HepG2 (cell line): Measurements from ENCODE around the gene PAQR5. TPM values are rescaled to one million over a fixed set of nuclear protein-coding genes. Genes with fewer than 3 reads are reported as not detected.

Experiments
- CENPT ChIP-seq: sonication (generic); formaldehyde crosslinking; IDR thresholded peaks from 2 replicates; pipeline ENCODE4 v1.8.0; 2022; ENCODE audit warnings: low read depth, mild to moderate bottlenecking, moderate library complexity, missing genetic modification reagents
- NKX3-1 ChIP-seq: sonication (generic); formaldehyde crosslinking; IDR thresholded peaks from 2 replicates; pipeline ENCODE4 v1.5.0; 2020; ENCODE audit warnings: missing genetic modification reagents
- TFE3 ChIP-seq: IDR thresholded peaks from 2 replicates; pipeline ENCODE4 v1.6.1; 2016
- YEATS2 ChIP-seq: sonication (generic); formaldehyde crosslinking; IDR thresholded peaks from 2 replicates; pipeline ENCODE4 v1.4.0; 2020; ENCODE audit warnings: missing genetic modification reagents, borderline replicate concordance
- ZBTB46 ChIP-seq: sonication (generic); formaldehyde crosslinking; IDR thresholded peaks from 2 replicates; pipeline ENCODE4 v1.4.0; 2020; ENCODE audit warnings: mild to moderate bottlenecking, missing genetic modification reagents, borderline replicate concordance
- ZKSCAN1 ChIP-seq: fragments of 150-350 bp; IDR thresholded peaks from 2 replicates; pipeline ENCODE4 v1.6.1; 2014; ENCODE audit warnings: low read length
- ZNF232 ChIP-seq: sonication (generic); formaldehyde crosslinking; IDR thresholded peaks from 2 replicates; pipeline ENCODE4 v1.4.0; 2020; ENCODE audit warnings: missing genetic modification reagents, borderline replicate concordance
- ZNF512B ChIP-seq: sonication (generic); formaldehyde crosslinking; IDR thresholded peaks from 2 replicates; pipeline ENCODE4 v1.5.1; 2020; ENCODE audit warnings: missing genetic modification reagents, mild to moderate bottlenecking, borderline replicate concordance
- ZNF616 ChIP-seq: sonication (generic); formaldehyde crosslinking; IDR thresholded peaks from 2 replicates; pipeline ENCODE4 v1.5.0; 2020; ENCODE audit warnings: low read depth, mild to moderate bottlenecking, missing genetic modification reagents
- ZNF781 ChIP-seq: sonication (generic); formaldehyde crosslinking; IDR thresholded peaks from 2 replicates; pipeline ENCODE4 v1.5.1; 2020; ENCODE audit warnings: borderline replicate concordance, mild to moderate bottlenecking, missing genetic modification reagents; ENCODE audit errors: not compliant biosample characterization
- ZNF782 ChIP-seq: sonication (generic); formaldehyde crosslinking; IDR thresholded peaks from 2 replicates; pipeline ENCODE4 v1.4.0; 2020; ENCODE audit warnings: missing genetic modification reagents, mild to moderate bottlenecking, borderline replicate concordance
- ZNF841 ChIP-seq: sonication (generic); formaldehyde crosslinking; IDR thresholded peaks from 2 replicates; pipeline ENCODE4 v1.8.1; 2023; ENCODE audit warnings: missing genetic modification reagents, borderline replicate concordance
- polyA plus RNA-seq, 8 experiments: library from polyadenylated mRNA; depleted of rRNA in 3 of 8; stranded (reverse) in 7 of 8; unstranded in 1 of 8; fragments of >200 nt; fragmentation: Illumina TruSeq in 4 of 8; extraction: Trizol in 4 of 8; gene quantifications; 2 replicates each; pipeline versions ENCODE4 v1.2.1 to v1.2.3, GENCODE V29; 2011 to 2016; ENCODE audit warnings: low read depth in 4 of 8, missing spikeins in 1 of 8, mixed read lengths in 1 of 8; ENCODE audit not compliant: insufficient read depth in 1 of 8
- total RNA-seq, 5 experiments: library from RNA; depleted of rRNA; stranded (reverse); fragments of >200 nt; fragmentation: Illumina TruSeq; extraction: Trizol; gene quantifications; 2 replicates each; pipeline ENCODE4 v1.2.3, GENCODE V29; 2016; ENCODE audit warnings: low read depth in 1 of 5
- TF ChIP-seq, protein P1 (sequence below): sonication (generic); formaldehyde crosslinking; IDR thresholded peaks from 2 replicates; pipeline ENCODE4 v1.4.0; 2020; ENCODE audit warnings: missing genetic modification reagents, mild to moderate bottlenecking, borderline replicate concordance
- TF ChIP-seq, protein P2 (sequence below): sonication (generic); formaldehyde crosslinking; IDR thresholded peaks from 2 replicates; pipeline ENCODE4 v1.4.0; 2020; ENCODE audit warnings: missing genetic modification reagents

PAQR5 gene
- total and polyA plus RNA-seq, 2 of the 13 experiments (the other 11 are each of a cell fraction or from before 2014, with no cell fraction given), result 0.53 to 1.3 TPM

DNA sequence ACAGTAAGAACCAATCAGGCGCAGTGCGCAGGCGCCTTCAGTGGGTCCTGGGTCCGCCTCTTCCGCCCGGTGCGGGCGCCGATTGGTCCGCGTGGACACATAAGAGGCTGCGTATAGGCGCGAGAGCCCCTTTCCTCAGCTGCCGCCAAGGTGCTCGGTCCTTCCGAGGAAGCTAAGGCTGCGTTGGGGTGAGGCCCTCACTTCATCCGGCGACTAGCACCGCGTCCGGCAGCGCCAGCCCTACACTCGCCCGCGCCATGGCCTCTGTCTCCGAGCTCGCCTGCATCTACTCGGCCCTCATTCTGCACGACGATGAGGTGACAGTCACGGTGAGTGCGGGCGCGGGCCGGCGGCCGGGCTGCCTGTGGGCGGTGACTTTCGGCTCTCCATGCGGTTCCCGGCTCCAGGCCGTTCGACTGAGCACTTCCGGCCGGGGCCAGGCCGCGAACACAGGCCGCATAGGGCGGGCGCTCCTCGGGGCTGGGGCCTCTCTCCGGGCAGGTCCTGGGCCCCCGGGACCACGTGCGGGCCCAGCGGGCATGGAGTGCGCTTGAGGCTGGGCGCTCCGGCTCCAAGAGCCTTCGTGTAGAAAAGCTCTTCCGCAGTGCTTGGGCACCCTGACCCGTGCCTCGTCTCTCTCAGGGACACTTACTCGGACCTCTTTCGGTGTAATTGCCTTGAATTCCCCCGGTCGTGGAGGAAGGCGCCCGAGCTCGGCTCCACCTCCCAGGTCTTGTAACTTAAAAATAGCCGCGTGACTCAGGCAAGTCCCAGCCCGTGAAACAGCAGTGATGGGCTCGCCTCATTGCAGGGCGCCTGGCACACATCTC is 154.2 kb downstream of the PAQR5 start, which contains the start of gene RPLP1 (continued):
- TF ChIP-seq, protein P1, sequence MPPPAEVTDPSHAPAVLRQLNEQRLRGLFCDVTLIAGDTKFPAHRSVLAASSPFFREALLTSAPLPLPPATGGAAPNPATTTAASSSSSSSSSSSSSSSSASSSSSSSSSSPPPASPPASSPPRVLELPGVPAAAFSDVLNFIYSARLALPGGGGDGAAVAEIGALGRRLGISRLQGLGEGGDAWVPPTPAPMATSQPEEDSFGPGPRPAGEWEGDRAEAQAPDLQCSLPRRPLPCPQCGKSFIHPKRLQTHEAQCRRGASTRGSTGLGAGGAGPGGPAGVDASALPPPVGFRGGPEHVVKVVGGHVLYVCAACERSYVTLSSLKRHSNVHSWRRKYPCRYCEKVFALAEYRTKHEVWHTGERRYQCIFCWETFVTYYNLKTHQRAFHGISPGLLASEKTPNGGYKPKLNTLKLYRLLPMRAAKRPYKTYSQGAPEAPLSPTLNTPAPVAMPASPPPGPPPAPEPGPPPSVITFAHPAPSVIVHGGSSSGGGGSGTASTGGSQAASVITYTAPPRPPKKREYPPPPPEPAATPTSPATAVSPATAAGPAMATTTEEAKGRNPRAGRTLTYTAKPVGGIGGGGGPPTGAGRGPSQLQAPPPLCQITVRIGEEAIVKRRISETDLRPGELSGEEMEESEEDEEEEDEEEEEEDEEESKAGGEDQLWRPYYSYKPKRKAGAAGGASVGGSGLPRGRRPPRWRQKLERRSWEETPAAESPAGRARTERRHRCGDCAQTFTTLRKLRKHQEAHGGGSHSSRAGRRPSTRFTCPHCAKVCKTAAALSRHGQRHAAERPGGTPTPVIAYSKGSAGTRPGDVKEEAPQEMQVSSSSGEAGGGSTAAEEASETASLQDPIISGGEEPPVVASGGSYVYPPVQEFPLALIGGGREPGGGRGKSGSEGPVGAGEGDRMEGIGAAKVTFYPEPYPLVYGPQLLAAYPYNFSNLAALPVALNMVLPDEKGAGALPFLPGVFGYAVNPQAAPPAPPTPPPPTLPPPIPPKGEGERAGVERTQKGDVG, result peak; percentile 86
- TF ChIP-seq ZNF841 (CRISPR knock-in tag), result no peak
- TF ChIP-seq TFE3, result no peak
- TF ChIP-seq ZBTB46, result no peak
- TF ChIP-seq, protein P2, sequence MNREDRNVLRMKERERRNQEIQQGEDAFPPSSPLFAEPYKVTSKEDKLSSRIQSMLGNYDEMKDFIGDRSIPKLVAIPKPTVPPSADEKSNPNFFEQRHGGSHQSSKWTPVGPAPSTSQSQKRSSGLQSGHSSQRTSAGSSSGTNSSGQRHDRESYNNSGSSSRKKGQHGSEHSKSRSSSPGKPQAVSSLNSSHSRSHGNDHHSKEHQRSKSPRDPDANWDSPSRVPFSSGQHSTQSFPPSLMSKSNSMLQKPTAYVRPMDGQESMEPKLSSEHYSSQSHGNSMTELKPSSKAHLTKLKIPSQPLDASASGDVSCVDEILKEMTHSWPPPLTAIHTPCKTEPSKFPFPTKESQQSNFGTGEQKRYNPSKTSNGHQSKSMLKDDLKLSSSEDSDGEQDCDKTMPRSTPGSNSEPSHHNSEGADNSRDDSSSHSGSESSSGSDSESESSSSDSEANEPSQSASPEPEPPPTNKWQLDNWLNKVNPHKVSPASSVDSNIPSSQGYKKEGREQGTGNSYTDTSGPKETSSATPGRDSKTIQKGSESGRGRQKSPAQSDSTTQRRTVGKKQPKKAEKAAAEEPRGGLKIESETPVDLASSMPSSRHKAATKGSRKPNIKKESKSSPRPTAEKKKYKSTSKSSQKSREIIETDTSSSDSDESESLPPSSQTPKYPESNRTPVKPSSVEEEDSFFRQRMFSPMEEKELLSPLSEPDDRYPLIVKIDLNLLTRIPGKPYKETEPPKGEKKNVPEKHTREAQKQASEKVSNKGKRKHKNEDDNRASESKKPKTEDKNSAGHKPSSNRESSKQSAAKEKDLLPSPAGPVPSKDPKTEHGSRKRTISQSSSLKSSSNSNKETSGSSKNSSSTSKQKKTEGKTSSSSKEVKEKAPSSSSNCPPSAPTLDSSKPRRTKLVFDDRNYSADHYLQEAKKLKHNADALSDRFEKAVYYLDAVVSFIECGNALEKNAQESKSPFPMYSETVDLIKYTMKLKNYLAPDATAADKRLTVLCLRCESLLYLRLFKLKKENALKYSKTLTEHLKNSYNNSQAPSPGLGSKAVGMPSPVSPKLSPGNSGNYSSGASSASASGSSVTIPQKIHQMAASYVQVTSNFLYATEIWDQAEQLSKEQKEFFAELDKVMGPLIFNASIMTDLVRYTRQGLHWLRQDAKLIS (CRISPR knock-in tag), result peak; percentile 91
- TF ChIP-seq YEATS2 (CRISPR knock-in tag), result peak; percentile 96
- TF ChIP-seq ZNF616, result no peak
- peak; percentile 67 for TF ChIP-seq ZNF781 (CRISPR knock-in tag)
- no peak for TF ChIP-seq CENPT (CRISPR knock-in tag)
- TF ChIP-seq NKX3-1 (CRISPR knock-in tag), result peak; percentile 91
- TF ChIP-seq ZNF512B (CRISPR knock-in tag), result no peak
- TF ChIP-seq ZNF782 (CRISPR knock-in tag), result no peak; the same call in 1 of the 2 replicates
- no peak for TF ChIP-seq ZNF232 (CRISPR knock-in tag)
- no peak for TF ChIP-seq ZKSCAN1
